WTC11 (cell line): Measurements from ENCODE around the gene RC3H1.

Experiments used
- CREM ChIP-seq: sonication (generic); formaldehyde crosslinking; IDR thresholded peaks from 2 replicates; pipeline ENCODE4 v1.8.1; 2022; ENCODE audit warnings: mild to moderate bottlenecking, missing genetic modification reagents, moderate library complexity
- CTCF ChIP-seq: fragments of 200-600 bp; IDR thresholded peaks from 2 replicates; pipeline ENCODE4 v1.8.0; 2022; ENCODE audit warnings: antibody characterized with exemption
- JUN ChIP-seq: sonication (generic); formaldehyde crosslinking; IDR thresholded peaks from 2 replicates; pipeline ENCODE4 v1.8.0; 2023; ENCODE audit warnings: mild to moderate bottlenecking, missing genetic modification reagents
- MXD4 ChIP-seq: fragments of 250-450 bp; sonication (Bioruptor Pico); IDR thresholded peaks from 2 replicates; pipeline ENCODE4 v1.8.0; 2021; ENCODE audit warnings: mild to moderate bottlenecking, moderate library complexity, borderline replicate concordance
- NR1H2 ChIP-seq: sonication (generic); formaldehyde crosslinking; IDR thresholded peaks from 2 replicates; pipeline ENCODE4 v1.9.0; 2021; ENCODE audit warnings: mild to moderate bottlenecking, moderate library complexity, missing genetic modification reagents
- TEAD1 ChIP-seq: sonication (generic); formaldehyde crosslinking; IDR thresholded peaks from 2 replicates; pipeline ENCODE4 v1.8.0; 2022; ENCODE audit warnings: mild to moderate bottlenecking, missing genetic modification reagents
- ZBTB21 ChIP-seq: sonication (generic); formaldehyde crosslinking; IDR thresholded peaks from 2 replicates; pipeline ENCODE4 v1.8.1; 2023; ENCODE audit warnings: mild to moderate bottlenecking, missing genetic modification reagents, borderline replicate concordance
- ZBTB43 ChIP-seq: sonication (generic); formaldehyde crosslinking; IDR thresholded peaks from 2 replicates; pipeline ENCODE4 v1.8.1; 2023; ENCODE audit warnings: mild to moderate bottlenecking, missing genetic modification reagents
- ZNF232 ChIP-seq: sonication (generic); formaldehyde crosslinking; IDR thresholded peaks from 2 replicates; pipeline ENCODE4 v1.8.0; 2022; ENCODE audit warnings: mild to moderate bottlenecking, missing genetic modification reagents
- ZNF396 ChIP-seq: fragments of 250-450 bp; sonication (Bioruptor Pico); IDR thresholded peaks from 2 replicates; pipeline ENCODE4 v1.8.0; 2021; ENCODE audit warnings: mild to moderate bottlenecking, moderate library complexity, borderline replicate concordance

- TF ChIP-seq ZNF232 (CRISPR knock-in tag) (no peak), CREM (CRISPR knock-in tag) (no peak), ZBTB21 (CRISPR knock-in tag) (no peak), ZBTB43 (CRISPR knock-in tag) (no peak), ZNF396 (CRISPR knock-in tag) (no peak), CTCF (no peak), NR1H2 (no peak), MXD4 (no peak), TEAD1 (no peak), JUN (CRISPR knock-in tag) (no peak)
Observed at GRCh38 chr1:174003867-174004266, 18.3 kb downstream of the RC3H1 start.
